OCI-LY3 (cell line): ENCODE measurements around the gene SLC22A14.
"Not testable (repeated sequence)": the region's sequence is repeated elsewhere in the genome, so short reads cannot be mapped to it uniquely, and the experiment has no call there.

Source experiments
- CTCF ChIP-seq: fragments of 200-600, 300-600 bp; sonication (generic); IDR thresholded peaks from 2 replicates; pipeline ENCODE4 v1.5.1; 2014; ENCODE audit warnings: antibody characterized with exemption, low read length, low read depth
- EZH2phosphoT487 ChIP-seq: fragments of 200-600 bp; shearing (Covaris generic); IDR thresholded peaks from 2 replicates; pipeline ENCODE4 v1.6.1; 2018; ENCODE audit warnings: antibody characterized with exemption, mixed run types, low read depth

GRCh38 chr3:38297053-38297452, 15.0 kb downstream of the SLC22A14 start:
- not testable (repeated sequence) for TF ChIP-seq CTCF, EZH2phosphoT487
